ENCODE data around the gene ATG2A. TPM values are rescaled to one million over a fixed set of nuclear protein-coding genes. Genes with fewer than 3 reads are reported as not detected.

ATG2A gene
- total and polyA plus RNA-seq, 8 donors = 14.2 to 23.5 (median 19.5) TPM

DNA sequence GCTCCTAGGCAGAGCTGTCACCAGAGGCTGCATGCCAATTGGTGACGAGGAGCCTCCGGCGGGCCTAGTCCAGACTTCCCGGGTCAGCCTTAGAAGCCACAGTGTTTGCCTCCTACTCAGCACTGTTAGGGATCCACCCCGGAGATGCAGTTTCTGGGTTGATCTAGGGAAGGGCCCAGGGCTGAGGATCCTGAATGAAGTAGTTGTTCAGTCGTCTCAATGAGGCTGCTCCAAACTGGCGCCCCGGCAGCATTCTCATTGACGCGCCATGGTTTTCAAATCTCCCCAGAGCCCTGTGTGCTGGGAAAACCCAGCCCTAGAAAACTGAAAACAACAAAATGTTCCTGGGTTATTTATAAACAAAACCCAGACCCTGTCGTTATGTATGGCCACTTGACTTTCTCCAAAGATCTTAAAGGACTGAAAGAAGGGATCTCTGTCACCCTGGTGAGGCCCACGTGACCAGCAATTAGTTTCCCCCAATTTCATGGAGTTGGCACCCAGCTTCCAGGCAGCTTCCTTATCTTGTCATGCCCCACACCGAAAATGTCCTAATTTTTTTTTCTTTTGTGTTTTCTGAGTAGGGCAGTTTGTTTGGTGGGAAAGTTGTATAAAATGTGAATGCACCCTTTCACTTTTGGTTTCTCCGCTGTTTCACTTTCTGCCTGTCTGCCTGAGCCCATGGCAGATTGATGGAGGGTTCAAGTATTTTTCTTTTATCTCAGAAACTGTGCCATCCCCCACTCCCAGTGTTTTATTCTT lies 36.6 kb downstream of the ATG2A start:
- Histone ChIP-seq H3K36me3 (peaks cover 0 to 4% of the 10 kb centered on the region in 2 donors), H3K4me3 (no peak overlapping the region), H3K9me3 (no peaks in the 10 kb centered on the region), H3K27ac (peak overlapping the region; percentile 33 to 96), H3K27me3 (no peaks in the 10 kb centered on the region), H3K4me1 (peaks cover 22 to 63% of the 10 kb centered on the region in 2 donors)
- TF ChIP-seq, protein P1, sequence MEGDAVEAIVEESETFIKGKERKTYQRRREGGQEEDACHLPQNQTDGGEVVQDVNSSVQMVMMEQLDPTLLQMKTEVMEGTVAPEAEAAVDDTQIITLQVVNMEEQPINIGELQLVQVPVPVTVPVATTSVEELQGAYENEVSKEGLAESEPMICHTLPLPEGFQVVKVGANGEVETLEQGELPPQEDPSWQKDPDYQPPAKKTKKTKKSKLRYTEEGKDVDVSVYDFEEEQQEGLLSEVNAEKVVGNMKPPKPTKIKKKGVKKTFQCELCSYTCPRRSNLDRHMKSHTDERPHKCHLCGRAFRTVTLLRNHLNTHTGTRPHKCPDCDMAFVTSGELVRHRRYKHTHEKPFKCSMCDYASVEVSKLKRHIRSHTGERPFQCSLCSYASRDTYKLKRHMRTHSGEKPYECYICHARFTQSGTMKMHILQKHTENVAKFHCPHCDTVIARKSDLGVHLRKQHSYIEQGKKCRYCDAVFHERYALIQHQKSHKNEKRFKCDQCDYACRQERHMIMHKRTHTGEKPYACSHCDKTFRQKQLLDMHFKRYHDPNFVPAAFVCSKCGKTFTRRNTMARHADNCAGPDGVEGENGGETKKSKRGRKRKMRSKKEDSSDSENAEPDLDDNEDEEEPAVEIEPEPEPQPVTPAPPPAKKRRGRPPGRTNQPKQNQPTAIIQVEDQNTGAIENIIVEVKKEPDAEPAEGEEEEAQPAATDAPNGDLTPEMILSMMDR (IDR thresholded peaks at IDR 0.05) = no peak
- ATAC-seq (no peak), DNase-seq (no peak)
- intact Hi-C loops (cut with DNase I) = no loop called here

DNA sequence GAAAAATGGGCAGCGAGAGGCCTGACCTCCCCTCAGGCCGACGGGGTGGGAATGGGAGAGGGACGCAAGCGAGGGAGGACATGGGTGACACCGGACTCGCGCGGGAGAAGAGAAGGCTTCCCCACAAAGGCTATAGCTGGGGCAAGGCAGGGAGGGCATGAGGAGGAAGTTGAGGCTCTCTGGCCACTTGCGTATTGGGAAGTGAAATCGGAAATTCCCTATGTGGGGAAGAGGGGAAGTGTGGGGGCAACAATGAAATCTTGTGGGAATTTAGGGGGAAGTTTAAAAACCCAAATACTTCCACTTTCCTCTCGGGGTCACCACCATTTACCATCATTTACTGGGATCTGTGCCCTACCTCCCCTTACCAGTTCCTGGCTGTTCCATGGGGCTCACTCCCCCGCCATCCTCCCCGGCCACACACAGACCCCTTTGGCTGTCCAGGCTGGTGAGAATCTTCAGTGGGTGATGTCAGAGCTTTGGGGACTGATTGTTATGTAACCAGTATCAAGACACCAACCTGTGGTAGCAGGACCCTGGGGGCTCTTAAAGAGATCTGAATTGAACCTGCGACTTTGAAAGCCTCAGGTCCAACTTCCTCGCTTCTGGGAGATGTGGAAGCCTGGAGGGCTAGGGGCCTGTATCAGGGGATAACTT lies 37.6 kb downstream of the ATG2A start:
- Histone ChIP-seq H3K4me1 (peaks cover 29 to 63% of the 10 kb centered on the region in 2 donors), H3K27me3 (no peaks in the 10 kb centered on the region), H3K9me3 (no peaks in the 10 kb centered on the region), H3K4me3 (peak overlapping the region; percentile 62 to 99), H3K27ac (peak overlapping the region; percentile 87 to 96), H3K36me3 (peaks cover 0 to 15% of the 10 kb centered on the region in 2 donors)
- ATAC-seq (peak; percentile 7), DNase-seq (peak in 2 of 4 donors; percentile 74 to 85)
- intact Hi-C loops (cut with DNase I) = no loop called here
- TF ChIP-seq, protein P1 (IDR thresholded peaks at IDR 0.05) = no peak

DNA sequence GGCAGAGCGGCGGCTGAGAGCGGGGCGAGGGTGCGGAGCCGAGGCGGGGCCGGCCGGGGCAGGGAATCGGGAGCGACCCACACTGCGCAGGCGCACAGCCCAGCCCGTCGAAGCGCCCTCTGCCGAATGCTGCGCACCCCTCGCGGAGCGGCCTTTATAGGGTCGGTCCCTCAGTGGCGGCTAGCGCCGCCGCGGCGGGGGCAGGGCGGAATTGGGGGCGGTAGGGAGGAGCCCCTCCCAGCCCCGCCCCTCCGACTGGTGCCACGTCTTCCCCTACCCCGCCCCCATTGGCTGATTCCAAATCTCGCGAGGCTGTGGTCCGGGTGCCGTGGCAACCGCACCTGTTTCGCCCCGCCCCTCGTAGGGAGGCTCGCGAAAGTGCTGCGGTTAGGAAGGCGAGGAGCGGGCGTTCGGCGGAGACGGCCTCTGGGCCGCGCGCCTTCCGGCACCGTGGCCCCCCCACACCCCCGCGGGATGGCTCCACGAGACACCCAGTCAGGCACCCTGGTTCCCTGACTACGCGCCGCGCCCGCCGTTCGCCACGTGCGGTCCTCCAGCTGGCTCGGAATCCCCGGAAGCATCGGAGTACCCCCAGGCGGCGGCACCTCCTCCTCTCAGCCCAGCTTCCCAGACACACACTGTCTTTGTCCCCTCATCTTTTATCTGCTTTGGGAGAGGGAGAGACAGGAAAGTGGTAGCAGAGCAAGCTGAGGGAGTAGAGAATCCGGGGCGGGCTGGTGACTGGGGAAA lies 38.3 kb downstream of the ATG2A start, which contains the start of gene EHD1:
EHD1 (minus strand) TSS at position 128 of the 750 bp plus-strand sequence. CDS start 157 bp downstream, outside the sequence.
- intact Hi-C loops (cut with DNase I) = no loop called here
- Histone ChIP-seq H3K4me1 (peaks cover 29 to 66% of the 10 kb centered on the region in 2 donors), H3K9me3 (no peaks in the 10 kb centered on the region), H3K36me3 (peaks cover 0 to 22% of the 10 kb centered on the region in 2 donors), H3K27ac (peak within 1 kb of the TSS; percentile 87 to 96), H3K4me3 (peak within 1 kb of the TSS; percentile 98 to 99), H3K27me3 (no peaks in the 10 kb centered on the region)
- TF ChIP-seq, protein P1 (IDR thresholded peaks at IDR 0.05) = peak; percentile 7 to 48
- ATAC-seq (peak; percentile 91), DNase-seq (peak; percentile 97 to 99 (median 98))

DNA sequence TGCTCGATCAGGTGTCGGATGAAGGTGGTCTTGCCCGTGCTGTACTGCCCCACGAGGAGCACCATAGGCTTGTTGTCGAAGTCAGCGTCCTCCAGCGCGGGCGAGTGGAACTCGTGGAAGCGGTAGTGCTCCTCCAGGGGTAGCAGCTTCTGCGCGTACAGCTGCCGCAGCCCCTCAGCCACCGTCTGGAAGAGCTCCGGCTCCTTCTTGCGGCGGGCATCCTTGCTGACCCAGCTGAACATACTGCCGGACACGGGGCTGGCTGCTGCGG lies 38.9 kb downstream of the ATG2A start:
- peaks cover 29 to 68% of the 10 kb centered on the region in 2 donors for H3K4me1 ChIP-seq
- peaks cover 0 to 27% of the 10 kb centered on the region in 2 donors for H3K36me3 ChIP-seq
- no peaks in the 10 kb centered on the region for H3K9me3 ChIP-seq
- H3K27me3 ChIP-seq = no peaks in the 10 kb centered on the region
- no peak for DNase-seq
- intact Hi-C loops (cut with DNase I) = no loop called here
- TF ChIP-seq, protein P1 (IDR thresholded peaks at IDR 0.05) = no peak
- ATAC-seq = peak; percentile 14
- H3K27ac ChIP-seq = peak overlapping the region; percentile 72 to 96
- H3K4me3 ChIP-seq = peak overlapping the region; percentile 98 to 99

Data from left lung (tissue), 10 donors.